SU-DHL-6 (cell line): Measurements from ENCODE around the gene SLFNL1.

Source experiments
- EZH2phosphoT487 ChIP-seq: fragments of 200-600 bp; sonication (generic), shearing (Covaris generic); conservative IDR thresholded peaks from 2 replicates; pipeline ENCODE4 v1.6.1; 2018; ENCODE audit warnings: mild to moderate bottlenecking, antibody characterized with exemption, low read length, moderate library complexity, mixed read lengths
- TF ChIP-seq, protein P1 (sequence below): fragments of 200-600 bp; sonication (generic); IDR thresholded peaks from one replicate; pipeline ENCODE4 v1.5.1; 2017; ENCODE audit warnings: antibody characterized with exemption, mild to moderate bottlenecking, low read length, moderate library complexity; ENCODE audit not compliant: insufficient read depth, poor library complexity, severe bottlenecking

DNA sequence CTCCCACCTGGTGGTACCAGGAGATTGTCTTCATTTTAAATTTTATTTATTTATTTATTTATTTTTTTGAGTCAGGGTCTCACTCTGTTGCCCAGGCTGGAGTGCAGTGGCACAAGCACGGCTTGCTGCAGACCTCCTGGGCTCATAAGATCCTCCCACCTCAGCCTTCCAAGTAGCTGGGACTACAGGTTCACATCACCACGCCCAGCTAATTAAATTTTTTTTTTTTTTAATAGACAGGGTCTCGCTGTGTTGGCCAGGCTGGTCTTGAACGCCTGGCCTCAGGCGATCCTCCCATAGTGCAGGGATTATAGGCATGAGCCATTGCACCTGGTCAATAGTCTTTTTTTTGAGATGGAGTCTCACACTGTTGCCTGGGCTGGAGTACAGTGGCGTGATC is 8.5 kb downstream of the SLFNL1 start:
- TF ChIP-seq, protein P1, sequence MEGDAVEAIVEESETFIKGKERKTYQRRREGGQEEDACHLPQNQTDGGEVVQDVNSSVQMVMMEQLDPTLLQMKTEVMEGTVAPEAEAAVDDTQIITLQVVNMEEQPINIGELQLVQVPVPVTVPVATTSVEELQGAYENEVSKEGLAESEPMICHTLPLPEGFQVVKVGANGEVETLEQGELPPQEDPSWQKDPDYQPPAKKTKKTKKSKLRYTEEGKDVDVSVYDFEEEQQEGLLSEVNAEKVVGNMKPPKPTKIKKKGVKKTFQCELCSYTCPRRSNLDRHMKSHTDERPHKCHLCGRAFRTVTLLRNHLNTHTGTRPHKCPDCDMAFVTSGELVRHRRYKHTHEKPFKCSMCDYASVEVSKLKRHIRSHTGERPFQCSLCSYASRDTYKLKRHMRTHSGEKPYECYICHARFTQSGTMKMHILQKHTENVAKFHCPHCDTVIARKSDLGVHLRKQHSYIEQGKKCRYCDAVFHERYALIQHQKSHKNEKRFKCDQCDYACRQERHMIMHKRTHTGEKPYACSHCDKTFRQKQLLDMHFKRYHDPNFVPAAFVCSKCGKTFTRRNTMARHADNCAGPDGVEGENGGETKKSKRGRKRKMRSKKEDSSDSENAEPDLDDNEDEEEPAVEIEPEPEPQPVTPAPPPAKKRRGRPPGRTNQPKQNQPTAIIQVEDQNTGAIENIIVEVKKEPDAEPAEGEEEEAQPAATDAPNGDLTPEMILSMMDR: no peak
- TF ChIP-seq EZH2phosphoT487: no peak
